ENCODE data around the gene TLCD5.

- TF ChIP-seq CTCF (IDR thresholded peaks at IDR 0.05) (no peak), EP300 (IDR thresholded peaks at IDR 0.05) (no peak)
These were observed 27.3 kb downstream of the TLCD5 start for GRCh38 chr11:120352405-120352804.

All from esophagus muscularis mucosa (tissue), 3 donors.